ENCODE data around the gene PDE8A. TPM values are rescaled to one million over a fixed set of nuclear protein-coding genes. Genes with fewer than 3 reads are reported as not detected.

PDE8A gene
- total and polyA plus RNA-seq, 2 experiments from 2014 or later: 5.6 to 7.5 TPM

DNA sequence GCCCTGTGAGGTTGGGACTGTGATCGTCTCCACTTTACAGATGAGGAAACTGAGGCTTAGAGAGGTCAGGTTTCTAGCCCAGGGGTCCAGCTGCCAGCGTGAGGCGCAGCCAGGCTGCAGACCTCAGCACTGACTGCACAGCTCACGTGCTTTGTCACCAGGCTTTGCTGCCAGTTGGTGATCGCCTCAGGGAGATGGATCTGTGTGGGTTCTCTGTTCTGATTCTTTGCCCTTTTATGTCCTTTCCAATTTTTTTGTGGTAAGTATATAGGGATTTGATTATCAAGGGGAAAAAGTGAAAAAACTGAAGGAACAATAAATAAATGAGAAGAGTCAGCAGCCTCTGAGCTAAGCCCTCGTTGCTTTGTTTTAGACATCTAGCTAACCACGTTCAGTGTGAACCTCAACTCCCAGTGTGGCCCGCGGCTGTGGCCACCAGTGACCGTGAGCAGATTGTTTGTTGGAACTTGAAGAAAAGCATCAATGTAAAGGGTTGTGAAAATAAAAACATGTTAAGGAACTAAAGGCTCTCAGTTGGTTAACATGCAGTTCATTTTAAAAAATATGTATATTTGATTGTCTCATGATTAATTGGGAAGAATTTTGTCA is 117.6 kb downstream of the PDE8A start (continued):
- no peak for TF ChIP-seq ZNF462 (CRISPR knock-in tag; IDR thresholded peaks at IDR 0.05)
- TF ChIP-seq ZNF114 (CRISPR knock-in tag; IDR thresholded peaks at IDR 0.05): no peak

DNA sequence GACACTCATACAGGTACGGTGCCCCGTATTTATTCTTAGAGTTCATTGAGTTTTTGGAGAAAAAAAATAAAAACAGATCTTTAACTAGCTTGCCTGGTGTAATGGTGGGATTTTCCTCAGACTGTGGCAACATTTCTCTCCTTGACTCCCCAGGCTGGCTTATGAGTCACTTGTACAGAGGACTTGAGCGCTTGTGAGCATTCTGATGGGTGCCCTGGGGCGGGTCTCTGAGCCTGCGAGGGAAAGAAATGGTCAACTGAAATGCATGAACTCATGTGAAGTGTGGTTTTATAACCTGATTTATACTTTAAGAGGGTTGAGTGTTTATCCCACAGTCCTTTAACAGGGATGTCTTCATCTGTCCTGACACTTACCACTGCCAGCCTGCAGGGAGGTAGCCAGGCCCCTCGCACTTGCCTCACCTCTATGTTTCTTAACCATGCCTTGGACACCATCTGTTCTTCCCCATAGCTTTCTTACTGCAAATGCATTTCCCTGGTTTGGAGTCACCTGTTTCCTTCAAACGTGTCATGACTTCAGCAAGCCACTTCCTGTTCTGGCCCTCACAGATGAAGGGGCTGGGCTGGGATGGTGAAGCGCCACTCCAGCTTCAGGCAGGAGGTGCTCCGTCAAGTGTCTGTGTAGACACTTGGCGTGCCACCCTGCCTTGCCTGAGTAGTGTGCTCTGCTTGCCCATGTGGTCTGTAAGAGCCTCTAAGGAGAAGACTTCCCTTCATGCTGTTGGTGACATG is 118.7 kb downstream of the PDE8A start:
- Mint-ChIP-seq H3K9me3 (no peaks in the 10 kb centered on the region), H3K4me1 (no peaks in the 10 kb centered on the region; the same call in 2 of the 3 replicates), H3K36me3 (ENCODE audit: low read depth) (no peaks in the 10 kb centered on the region), H3K27me3 (ENCODE audit: insufficient read depth, low read depth, poor library complexity) (no peaks in the 10 kb centered on the region), H3K27ac (no peak overlapping the region), H3K4me3 (no peak overlapping the region)
- Histone ChIP-seq H3K36me3 (ENCODE audit: insufficient read depth) (no peaks in the 10 kb centered on the region), H3K4me2 (no peak overlapping the region), H3F3A (replicated peaks; ENCODE audit: low read depth) (no peaks in the 10 kb centered on the region), H3K27me3 (ENCODE audit: insufficient read depth) (no peaks in the 10 kb centered on the region), H3K9me2 (ENCODE audit: insufficient read depth) (no peaks in the 10 kb centered on the region), H2AFZ (no peak overlapping the region), H3K79me2 (replicated peaks; ENCODE audit: insufficient read depth) (no peaks in the 10 kb centered on the region), H4K20me1 (replicated peaks; ENCODE audit: insufficient read depth) (no peaks in the 10 kb centered on the region), H3K4me3 (no peak overlapping the region), H3K27ac (ENCODE audit: low read depth) (no peak overlapping the region), H3K4me1 (ENCODE audit: insufficient read depth) (no peaks in the 10 kb centered on the region)
- DNase-seq (ENCODE audit: low spot score): no peak
- TF ChIP-seq ETS1 (IDR thresholded peaks at IDR 0.05) (no peak), JUNB (IDR thresholded peaks at IDR 0.05; ENCODE audit: unreplicated experiment) (no peak), STAT1 (IDR thresholded peaks at IDR 0.05; ENCODE audit: unreplicated experiment) (no peak), EZH2 (IDR thresholded peaks at IDR 0.05; ENCODE audit: low read depth, unreplicated experiment) (no peak), REST (IDR thresholded peaks at IDR 0.05; ENCODE audit: unreplicated experiment) (no peak), EZH2phosphoT487 (IDR thresholded peaks at IDR 0.05; ENCODE audit: unreplicated experiment) (no peak), NANOG (IDR thresholded peaks at IDR 0.05; ENCODE audit: borderline replicate concordance) (no peak), POLR2AphosphoS5 (IDR thresholded peaks at IDR 0.05; ENCODE audit: low read depth) (no peak), ZNF114 (CRISPR knock-in tag; IDR thresholded peaks at IDR 0.05) (no peak), CTCF (conservative IDR thresholded peaks at IDR 0.05; ENCODE audit: low read depth in 2 of 2) (no peak)
- no peak for ATAC-seq
